RWPE2 (cell line): Measurements from ENCODE around the gene TAF6L.

Experiments
- ATAC-seq: fragments of 200-7000 bp; cut with Tn5 transposase; 3 replicates; pipeline ENCODE4 v1.9.1; 2021; ENCODE audit warnings: low read depth
- DNase-seq: peaks from one replicate; pipeline ENCODE4 v3.0.0-alpha.2; 2020; ENCODE audit warnings: low spot score
- H3K27ac ChIP-seq: fragments of 450-650 bp; 2 replicates; pipeline ENCODE4 v1.5.1; 2017; ENCODE audit warnings: mild to moderate bottlenecking; ENCODE audit not compliant: poor library complexity, severe bottlenecking
- H3K27me3 ChIP-seq: fragments of 250-450 bp; sonication (Bioruptor Pico); 2 replicates; pipeline ENCODE4 v1.5.1; 2021; ENCODE audit warnings: mild to moderate bottlenecking, moderate library complexity; ENCODE audit not compliant: insufficient read depth, poor library complexity, severe bottlenecking
- H3K36me3 ChIP-seq: fragments of 250-450 bp; sonication (Bioruptor Pico); 2 replicates; pipeline ENCODE4 v1.5.1; 2020; ENCODE audit warnings: low read depth, mild to moderate bottlenecking, moderate library complexity
- H3K4me1 ChIP-seq: fragments of 250-450 bp; sonication (Bioruptor Pico); 2 replicates; pipeline ENCODE4 v1.5.1; 2021; ENCODE audit warnings: mild to moderate bottlenecking, moderate library complexity; ENCODE audit not compliant: insufficient read depth, poor library complexity, severe bottlenecking
- H3K4me3 ChIP-seq: fragments of 250-450 bp; sonication (Bioruptor Pico); 2 replicates; pipeline ENCODE4 v1.5.1; 2021; ENCODE audit warnings: mild to moderate bottlenecking, moderate library complexity; ENCODE audit not compliant: severe bottlenecking
- H3K9me3 ChIP-seq: fragments of 250-450 bp; sonication (Bioruptor Pico); 2 replicates; pipeline ENCODE4 v1.5.1; 2021; ENCODE audit warnings: mild to moderate bottlenecking, moderate library complexity; ENCODE audit not compliant: severe bottlenecking
- CTCF ChIP-seq: fragments of 450-650 bp; IDR thresholded peaks from one replicate; pipeline ENCODE4 v1.5.1; 2017; ENCODE audit warnings: mild to moderate bottlenecking, moderate library complexity; ENCODE audit not compliant: poor library complexity, severe bottlenecking

TAF6L gene

GRCh38 chr11:62794201-62794775, 23.1 kb downstream of the TAF6L start:
- Histone ChIP-seq H3K27ac (no peak overlapping the region), H3K9me3 (no peaks in the 10 kb centered on the region), H3K4me1 (peaks cover 3% of the 10 kb centered on the region), H3K36me3 (peaks cover 76% of the 10 kb centered on the region), H3K27me3 (no peaks in the 10 kb centered on the region), H3K4me3 (no peak overlapping the region)
- no peak for ATAC-seq
- no peak for TF ChIP-seq CTCF
- DNase-seq: no peak

GRCh38 chr11:62796281-62796680, 25.1 kb downstream of the TAF6L start:
- Histone ChIP-seq H3K9me3 (no peaks in the 10 kb centered on the region), H3K36me3 (peaks cover 84% of the 10 kb centered on the region), H3K4me1 (peaks cover 3% of the 10 kb centered on the region), H3K4me3 (no peak overlapping the region), H3K27ac (no peak overlapping the region), H3K27me3 (no peaks in the 10 kb centered on the region)
- DNase-seq (no peak), ATAC-seq (no peak)
- no peak for TF ChIP-seq CTCF

GRCh38 chr11:62799486-62799885, 28.3 kb downstream of the TAF6L start:
- ATAC-seq: no peak
- Histone ChIP-seq H3K4me3 (no peak overlapping the region), H3K9me3 (no peaks in the 10 kb centered on the region), H3K4me1 (peaks cover 4% of the 10 kb centered on the region), H3K27me3 (no peaks in the 10 kb centered on the region), H3K36me3 (peaks cover 85% of the 10 kb centered on the region), H3K27ac (no peak overlapping the region)
- TF ChIP-seq CTCF: no peak
- DNase-seq: no peak

GRCh38 chr11:62801071-62801470, 29.9 kb downstream of the TAF6L start:
- H3K36me3 ChIP-seq: peaks cover 69% of the 10 kb centered on the region
- H3K4me3 ChIP-seq: no peak overlapping the region
- no peak for TF ChIP-seq CTCF
- no peak overlapping the region for H3K27ac ChIP-seq
- DNase-seq (no peak), ATAC-seq (no peak)
- H3K4me1 ChIP-seq: peaks cover 4% of the 10 kb centered on the region
- H3K27me3 ChIP-seq: no peaks in the 10 kb centered on the region
- no peaks in the 10 kb centered on the region for H3K9me3 ChIP-seq

GRCh38 chr11:62804310-62805075, 33.3 kb downstream of the TAF6L start:
- ATAC-seq (peak; percentile 20), DNase-seq (no peak)
- TF ChIP-seq CTCF: no peak
- peak overlapping the region; percentile 79 for H3K4me3 ChIP-seq
- peaks cover 44% of the 10 kb centered on the region for H3K36me3 ChIP-seq
- H3K27me3 ChIP-seq: no peaks in the 10 kb centered on the region
- no peaks in the 10 kb centered on the region for H3K9me3 ChIP-seq
- H3K4me1 ChIP-seq: peaks cover 4% of the 10 kb centered on the region
- H3K27ac ChIP-seq: peak overlapping the region; percentile 46
